ENCODE data around the gene METTL2A.
"Not testable (repeated sequence)": the region's sequence is repeated elsewhere in the genome, so short reads cannot be mapped to it uniquely, and the experiment has no call there.

Gene METTL2A

GRCh38 chr17:62423647-62424461, at the start of gene METTL2A:
TSS of gene METTL2A (plus strand) at chr17:62423897. CDS start at chr17:62423903, 6 bp downstream.
- peak; percentile 82 for DNase-seq (ENCODE audit: low read depth)

- no peak for DNase-seq (ENCODE audit: low read depth)
Measured at GRCh38 chr17:62380253-62380652, 43.4 kb upstream of the METTL2A start, which contains the start of gene EFCAB3. TSS of gene EFCAB3 (plus strand) at chr17:62380553. CDS start at chr17:62382980, 2,427 bp downstream.

- no peak for DNase-seq (ENCODE audit: low read depth)
Measured at GRCh38 chr17:62381561-62381960, 42.1 kb upstream of the METTL2A start.

- DNase-seq (ENCODE audit: low read depth) = peak; percentile 20
Measured at GRCh38 chr17:62388856-62389255, 34.8 kb upstream of the METTL2A start.

GRCh38 chr17:62392908-62393307, 30.8 kb upstream of the METTL2A start:
- no peak for DNase-seq (ENCODE audit: low read depth)

- no peak for DNase-seq (ENCODE audit: low read depth)
Measured at GRCh38 chr17:62398891-62399290, 24.8 kb upstream of the METTL2A start.

- no peak for DNase-seq (ENCODE audit: low read depth)
Measured at GRCh38 chr17:62405451-62405850, 18.2 kb upstream of the METTL2A start.

- DNase-seq (ENCODE audit: low read depth) = not testable (repeated sequence)
Measured at GRCh38 chr17:62413090-62413489, 10.6 kb upstream of the METTL2A start.

- not testable (repeated sequence) for DNase-seq (ENCODE audit: low read depth)
Measured at GRCh38 chr17:62426214-62426613, 2.5 kb downstream of the METTL2A start.

- not testable (repeated sequence) for DNase-seq (ENCODE audit: low read depth)
Measured at GRCh38 chr17:62435251-62435650, 11.6 kb downstream of the METTL2A start.

GRCh38 chr17:62441181-62441580, 17.5 kb downstream of the METTL2A start:
- not testable (repeated sequence) for DNase-seq (ENCODE audit: low read depth)

- no peak for DNase-seq (ENCODE audit: low read depth)
Measured at GRCh38 chr17:62444063-62444462, 20.4 kb downstream of the METTL2A start.

- DNase-seq (ENCODE audit: low read depth) = not testable (repeated sequence)
Measured at GRCh38 chr17:62445791-62446190, 22.1 kb downstream of the METTL2A start.

- DNase-seq (ENCODE audit: low read depth) = not testable (repeated sequence)
Measured at GRCh38 chr17:62452195-62452594, 28.5 kb downstream of the METTL2A start.

- not testable (repeated sequence) for DNase-seq (ENCODE audit: low read depth)
Measured at GRCh38 chr17:62453041-62453440, 29.3 kb downstream of the METTL2A start.

- DNase-seq (ENCODE audit: low read depth) = not testable (repeated sequence)
Measured at GRCh38 chr17:62453656-62454055, 30.0 kb downstream of the METTL2A start.

- DNase-seq (ENCODE audit: low read depth) = not testable (repeated sequence)
Measured at GRCh38 chr17:62454111-62454510, 30.4 kb downstream of the METTL2A start.

- DNase-seq (ENCODE audit: low read depth) = no peak
Measured at GRCh38 chr17:62456016-62456415, 32.3 kb downstream of the METTL2A start.

- DNase-seq (ENCODE audit: low read depth) = not testable (repeated sequence)
Measured at GRCh38 chr17:62458483-62458882, 34.8 kb downstream of the METTL2A start.

- not testable (repeated sequence) for DNase-seq (ENCODE audit: low read depth)
Measured at GRCh38 chr17:62464422-62464821, 40.7 kb downstream of the METTL2A start.

- not testable (repeated sequence) for DNase-seq (ENCODE audit: low read depth)
Measured at GRCh38 chr17:62465271-62465670, 41.6 kb downstream of the METTL2A start.

GRCh38 chr17:62470666-62471379, 47.1 kb downstream of the METTL2A start:
- DNase-seq (ENCODE audit: low read depth) = not testable (repeated sequence)

GRCh38 chr17:62471380-62471880, 47.7 kb downstream of the METTL2A start:
- not testable (repeated sequence) for DNase-seq (ENCODE audit: low read depth)
